HG03066 (cell line): ENCODE results near the gene ANKRD52.
"Not testable (repeated sequence)": the region's sequence is repeated elsewhere in the genome, so short reads cannot be mapped to it uniquely, and the experiment has no call there.

Experiments
- ATAC-seq: cut with Tn5 transposase; IDR thresholded peaks from one replicate; pipeline ENCODE4 v1.9.1; 2021; ENCODE audit warnings: low read depth; ENCODE audit not compliant: unreplicated experiment

ANKRD52 gene

DNA sequence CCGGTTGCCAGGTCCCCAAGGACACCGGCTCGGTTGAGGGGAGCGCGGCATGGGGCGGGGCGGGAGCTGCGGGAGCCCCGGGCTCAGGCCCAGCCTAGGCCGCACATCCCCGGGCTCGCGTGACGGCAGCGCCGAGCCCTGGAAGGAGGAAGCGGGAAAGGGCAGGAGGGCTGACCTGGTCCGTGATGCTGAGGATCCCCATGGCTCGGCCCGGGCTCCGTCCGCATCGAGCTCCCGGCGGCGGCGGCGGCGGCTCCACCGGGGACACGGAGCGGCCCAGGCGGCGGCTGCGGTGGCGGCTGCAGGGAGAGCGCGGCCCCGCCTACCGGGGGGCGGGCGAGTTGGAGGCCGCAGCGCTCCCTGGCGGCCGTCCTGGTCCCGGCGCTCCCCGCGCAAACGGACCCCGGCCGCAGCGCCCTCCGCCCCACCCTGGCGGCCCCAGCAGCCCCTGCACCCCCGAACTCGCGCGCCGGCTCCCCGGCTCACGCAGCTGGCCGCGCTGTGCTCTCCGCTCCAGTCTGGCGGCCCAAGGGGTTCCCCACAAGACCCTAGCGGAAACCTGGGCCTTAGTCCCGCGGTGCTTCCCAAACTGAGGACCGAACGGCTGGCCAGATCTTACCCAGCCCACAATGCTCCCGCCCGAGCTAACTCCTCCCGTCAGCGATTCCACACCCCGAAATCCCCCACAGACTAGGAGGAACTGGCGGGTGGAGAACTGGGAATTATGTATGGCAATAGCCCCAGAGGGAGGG lies at the start of gene ANKRD52:
Gene ANKRD52, minus strand, starts transcription at position 317 of the 752 bp plus-strand sequence. Its CDS starts 115 bp downstream, at position 202.
- peak; percentile 86 for ATAC-seq

GRCh38 chr12:56307221-56307965 lies 49.2 kb upstream of the ANKRD52 start:
- no peak for ATAC-seq

- ATAC-seq = no peak
These were observed 46.8 kb upstream of the ANKRD52 start for GRCh38 chr12:56304872-56305590.

DNA sequence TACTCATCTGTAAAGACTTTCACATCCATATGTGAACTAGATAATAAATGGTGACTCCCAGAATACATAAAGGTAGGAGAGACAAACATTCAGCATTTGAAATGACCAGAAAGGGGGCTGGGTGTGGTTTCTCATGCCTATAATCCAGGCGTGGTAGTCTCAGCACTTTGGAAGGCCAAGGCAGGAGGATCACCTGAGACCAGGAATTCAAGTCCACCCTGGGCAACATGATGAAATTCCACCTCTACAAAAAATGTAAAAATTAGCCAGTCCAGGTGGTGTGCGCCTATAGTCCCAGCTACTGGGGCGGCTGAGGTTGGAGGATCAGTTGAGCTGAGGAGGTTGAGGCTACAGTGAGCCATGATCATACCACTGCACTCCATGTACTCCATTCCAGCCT lies 46.1 kb upstream of the ANKRD52 start:
- no peak for ATAC-seq

GRCh38 chr12:56300644-56301464 lies 42.7 kb upstream of the ANKRD52 start:
- no peak for ATAC-seq

DNA sequence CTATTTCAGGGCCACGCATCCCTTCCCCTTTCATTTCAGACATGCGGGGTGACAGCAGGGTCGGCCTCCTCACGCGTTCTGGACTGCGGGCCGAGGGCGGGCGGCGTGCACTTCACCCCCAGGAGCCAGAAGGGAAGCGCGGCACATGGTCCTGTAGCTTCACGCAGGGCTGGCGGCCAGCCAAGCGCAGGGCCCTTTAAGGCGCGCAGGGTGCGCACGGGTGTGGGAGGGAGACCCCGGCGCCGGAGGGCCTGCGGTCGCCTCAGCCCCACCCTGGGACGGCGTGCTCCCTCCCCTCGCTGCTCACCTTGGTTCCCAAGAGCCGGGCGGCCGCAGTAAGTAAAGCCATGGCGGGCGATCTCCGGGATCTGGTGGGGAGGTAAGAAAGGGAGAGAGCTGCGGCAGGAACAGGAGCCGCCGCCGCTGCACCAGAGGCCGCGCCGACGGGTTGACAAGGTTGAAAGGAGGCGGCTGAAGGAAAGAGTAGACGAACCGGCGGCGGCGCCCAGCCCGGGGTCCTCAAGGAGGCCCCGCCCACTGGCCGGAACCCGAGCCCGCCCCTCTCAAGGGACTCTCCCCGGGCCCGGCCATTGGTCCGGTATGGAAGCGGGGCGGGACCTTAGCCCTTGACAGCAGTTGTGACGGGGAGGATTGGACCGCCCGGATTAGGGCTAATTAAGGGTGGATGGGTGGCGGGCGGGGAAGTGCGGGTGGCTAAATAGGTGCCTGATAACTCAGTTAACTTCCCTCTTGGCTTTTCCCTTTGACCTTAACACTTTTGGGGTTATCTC lies 41.9 kb upstream of the ANKRD52 start, which contains the start of gene CS:
Gene CS, minus strand, starts transcription at position 478 of the 791 bp plus-strand sequence. Its CDS starts 129 bp downstream, at position 349.
- ATAC-seq = peak; percentile 93

GRCh38 chr12:56299308-56299852 lies 41.2 kb upstream of the ANKRD52 start:
- ATAC-seq = peak; percentile 5

- no peak for ATAC-seq
These were observed 40.6 kb upstream of the ANKRD52 start for GRCh38 chr12:56298828-56299227.

- no peak for ATAC-seq
These were observed 39.2 kb upstream of the ANKRD52 start for GRCh38 chr12:56297400-56297799.

GRCh38 chr12:56296295-56296694 lies 38.1 kb upstream of the ANKRD52 start:
- no peak for ATAC-seq

GRCh38 chr12:56293795-56294194 lies 35.6 kb upstream of the ANKRD52 start:
- ATAC-seq = no peak

GRCh38 chr12:56288705-56289387 lies 30.7 kb upstream of the ANKRD52 start:
- no peak for ATAC-seq

GRCh38 chr12:56286044-56286830 lies 28.1 kb upstream of the ANKRD52 start:
- no peak for ATAC-seq

DNA sequence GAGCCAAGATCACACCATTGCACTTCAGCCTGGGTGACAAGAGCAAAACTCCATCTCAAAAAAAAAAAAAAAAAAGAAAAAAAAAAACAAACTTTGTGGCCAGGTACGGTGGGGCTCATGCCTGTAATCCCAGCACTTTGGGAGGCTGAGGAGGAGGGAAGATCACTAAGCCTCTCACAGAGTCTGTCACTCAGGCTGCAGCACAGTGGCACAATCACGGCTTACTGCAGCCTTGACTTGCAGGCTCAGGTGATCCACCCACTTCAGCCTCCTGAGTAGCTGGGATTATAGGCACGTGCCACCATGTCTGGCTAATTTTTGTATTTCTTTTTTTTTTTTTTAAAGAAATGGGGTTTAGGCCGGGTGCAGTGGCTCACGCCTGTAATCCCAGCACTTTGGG lies 26.1 kb upstream of the ANKRD52 start:
- not testable (repeated sequence) for ATAC-seq

- ATAC-seq = no peak
These were observed 24.4 kb upstream of the ANKRD52 start for GRCh38 chr12:56282579-56282978.

GRCh38 chr12:56282030-56282429 lies 23.8 kb upstream of the ANKRD52 start:
- no peak for ATAC-seq

- ATAC-seq = no peak
These were observed 22.7 kb upstream of the ANKRD52 start for GRCh38 chr12:56280849-56281248.

DNA sequence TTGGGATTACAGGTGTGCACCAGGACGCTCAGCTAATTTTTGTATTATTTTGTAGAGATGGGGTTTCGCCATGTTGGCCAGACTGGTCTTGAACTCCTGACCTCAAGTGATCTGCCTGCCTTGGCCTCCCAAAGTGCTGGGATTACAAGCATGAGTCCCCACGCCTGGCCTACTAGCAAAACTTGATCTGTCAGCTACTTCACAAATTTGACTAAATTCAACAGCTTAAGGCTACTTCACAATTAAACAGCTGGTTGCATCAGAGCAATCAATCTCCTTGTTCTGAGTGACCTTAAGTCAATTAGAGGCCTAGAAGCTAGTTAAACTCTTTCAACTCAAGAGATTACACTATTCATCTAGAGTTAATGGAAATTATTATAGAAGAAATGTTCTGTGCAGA lies 20.7 kb upstream of the ANKRD52 start:
- no peak for ATAC-seq
